IMR-90 (cell line): ENCODE measurements around the gene DLX3.

Source experiments
- MXI1 ChIP-seq: IDR thresholded peaks from 2 replicates; pipeline ENCODE4 v1.6.1; 2012; ENCODE audit warnings: low read depth, mild to moderate bottlenecking, low read length, moderate library complexity, borderline replicate concordance
- POLR2A ChIP-seq: IDR thresholded peaks from 2 replicates; pipeline ENCODE4 v1.6.1; 2012; ENCODE audit warnings: mild to moderate bottlenecking, low read depth, low read length
- RCOR1 ChIP-seq: IDR thresholded peaks from 2 replicates; pipeline ENCODE4 v1.6.1; 2012; ENCODE audit warnings: mild to moderate bottlenecking, low read length, improper control_type of control experiment; ENCODE audit not compliant: insufficient replicate concordance
- TF ChIP-seq, protein P1 (sequence below): conservative IDR thresholded peaks from 2 replicates; pipeline ENCODE4 v1.5.1; 2012; ENCODE audit warnings: mild to moderate bottlenecking, low read depth, low read length, improper control_type of control experiment

DNA sequence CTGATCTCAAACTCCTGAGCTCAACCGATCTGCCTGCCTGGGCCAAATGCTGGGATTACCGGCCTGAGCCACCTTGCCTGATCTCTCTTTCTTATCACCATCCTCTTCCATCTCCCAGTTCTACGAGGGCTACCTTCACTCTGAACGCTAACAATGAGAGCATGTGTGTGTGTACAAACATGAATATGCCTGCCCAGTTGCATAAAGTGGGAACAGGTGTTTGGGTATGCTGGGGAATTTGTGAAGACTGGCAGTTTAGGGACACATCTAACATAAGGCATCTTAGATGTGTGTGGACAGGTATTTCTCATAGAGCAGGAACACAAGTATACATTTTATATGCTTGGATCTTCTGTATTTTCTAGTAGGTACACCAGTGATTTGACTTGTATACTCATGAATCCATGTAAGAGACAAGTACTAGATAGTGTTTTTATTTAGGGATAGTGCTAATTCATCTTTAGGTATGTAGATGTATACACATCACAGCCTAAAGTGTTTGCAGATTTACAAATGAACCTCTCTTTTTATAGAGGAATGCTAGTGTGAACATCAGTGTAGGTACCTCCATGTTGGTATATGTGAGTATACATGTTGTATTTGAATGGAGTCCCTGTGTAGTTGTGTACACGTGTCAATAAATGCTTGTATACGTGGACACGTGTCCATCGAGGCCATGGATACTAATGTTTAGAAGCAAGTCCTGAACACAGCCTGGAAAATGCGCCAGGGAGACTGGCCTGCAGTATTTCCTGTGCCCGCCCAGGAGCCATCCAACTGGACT, 27.2 kb downstream of the DLX3 start:
- TF ChIP-seq, protein P1, sequence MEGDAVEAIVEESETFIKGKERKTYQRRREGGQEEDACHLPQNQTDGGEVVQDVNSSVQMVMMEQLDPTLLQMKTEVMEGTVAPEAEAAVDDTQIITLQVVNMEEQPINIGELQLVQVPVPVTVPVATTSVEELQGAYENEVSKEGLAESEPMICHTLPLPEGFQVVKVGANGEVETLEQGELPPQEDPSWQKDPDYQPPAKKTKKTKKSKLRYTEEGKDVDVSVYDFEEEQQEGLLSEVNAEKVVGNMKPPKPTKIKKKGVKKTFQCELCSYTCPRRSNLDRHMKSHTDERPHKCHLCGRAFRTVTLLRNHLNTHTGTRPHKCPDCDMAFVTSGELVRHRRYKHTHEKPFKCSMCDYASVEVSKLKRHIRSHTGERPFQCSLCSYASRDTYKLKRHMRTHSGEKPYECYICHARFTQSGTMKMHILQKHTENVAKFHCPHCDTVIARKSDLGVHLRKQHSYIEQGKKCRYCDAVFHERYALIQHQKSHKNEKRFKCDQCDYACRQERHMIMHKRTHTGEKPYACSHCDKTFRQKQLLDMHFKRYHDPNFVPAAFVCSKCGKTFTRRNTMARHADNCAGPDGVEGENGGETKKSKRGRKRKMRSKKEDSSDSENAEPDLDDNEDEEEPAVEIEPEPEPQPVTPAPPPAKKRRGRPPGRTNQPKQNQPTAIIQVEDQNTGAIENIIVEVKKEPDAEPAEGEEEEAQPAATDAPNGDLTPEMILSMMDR: no peak
- no peak for TF ChIP-seq POLR2A
- no peak for TF ChIP-seq RCOR1
- TF ChIP-seq MXI1: no peak
